IPS-18c (cell line): ENCODE data around the gene CAMK2A.

Experiments used
- H3K4me3 ChIP-seq: 2 replicates; pipeline ENCODE4 v1.7.0; 2013; ENCODE audit warnings: low read depth, mild to moderate bottlenecking, low read length, moderate library complexity; ENCODE audit not compliant: insufficient read depth
- H3K9me3 ChIP-seq: one replicate; pipeline ENCODE4 v1.6.1; 2013; ENCODE audit warnings: mild to moderate bottlenecking, low read length, moderate library complexity; ENCODE audit not compliant: control insufficient read depth, insufficient read depth

The CAMK2A gene

GRCh38 chr5:150196986-150197385, 92.6 kb downstream of the CAMK2A start:
- no peaks in the 10 kb centered on the region for H3K9me3 ChIP-seq
- H3K4me3 ChIP-seq: no peak overlapping the region

DNA sequence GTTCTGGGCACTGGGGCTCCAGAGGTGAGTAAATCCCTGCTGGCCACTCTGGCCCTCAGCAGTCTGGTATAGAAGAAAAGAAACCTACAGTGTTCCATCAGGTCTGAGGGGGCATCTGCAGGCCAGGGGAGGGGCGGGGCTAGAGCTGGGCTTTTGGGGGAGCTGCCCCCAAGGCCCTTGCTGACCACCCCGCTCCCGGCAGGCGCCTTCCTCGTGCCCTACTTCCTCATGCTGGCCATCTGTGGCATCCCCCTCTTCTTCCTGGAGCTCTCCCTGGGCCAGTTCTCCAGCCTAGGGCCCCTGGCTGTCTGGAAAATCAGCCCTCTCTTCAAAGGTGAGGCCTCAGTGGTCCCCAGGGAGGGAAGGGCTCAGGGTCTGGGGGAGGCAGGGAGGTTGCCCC, 93.1 kb downstream of the CAMK2A start:
- H3K4me3 ChIP-seq: no peak overlapping the region

DNA sequence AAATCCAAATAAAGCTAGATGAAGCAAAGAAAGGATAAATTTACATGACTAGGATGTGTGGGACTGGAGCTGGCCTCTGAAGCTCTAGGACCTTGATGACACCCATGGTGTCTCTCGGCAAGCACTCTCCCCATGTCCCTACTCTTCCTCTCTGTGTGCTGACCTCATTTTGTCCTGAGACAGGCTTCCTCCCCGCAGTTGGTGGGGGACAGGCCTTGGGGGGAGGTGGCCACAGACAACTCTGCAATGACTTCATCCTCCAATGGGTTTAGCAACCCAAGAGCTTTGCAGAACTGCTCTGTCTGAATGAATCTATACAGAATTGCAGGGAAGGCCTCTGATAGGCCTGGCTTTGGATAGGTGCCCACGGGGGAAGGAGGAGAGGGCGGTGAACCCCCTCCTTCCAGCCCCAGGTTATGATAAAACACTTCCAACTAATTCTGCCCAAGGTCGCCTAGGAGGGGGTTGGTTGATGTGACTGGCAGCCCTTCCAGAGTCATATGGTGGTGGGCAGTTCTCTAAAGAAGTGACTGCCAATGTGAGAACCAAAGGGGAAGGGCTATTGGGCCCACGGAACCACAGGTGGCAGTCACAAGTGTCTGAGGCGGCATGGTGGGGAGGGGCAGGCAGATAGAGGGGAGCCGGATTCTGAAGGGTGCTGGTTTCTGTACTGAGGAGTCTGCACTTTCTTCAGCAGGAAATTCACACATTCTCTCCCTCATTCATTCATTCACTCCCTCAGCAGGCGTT, 93.7 kb downstream of the CAMK2A start:
- Histone ChIP-seq H3K4me3 (no peak overlapping the region), H3K9me3 (no peaks in the 10 kb centered on the region)

More for the DNA sequence above, 93.1 kb downstream of the CAMK2A start:
- H3K9me3 ChIP-seq: no peaks in the 10 kb centered on the region

GRCh38 chr5:150192462-150192861, 97.1 kb downstream of the CAMK2A start:
- no peak overlapping the region for H3K4me3 ChIP-seq
- H3K9me3 ChIP-seq: no peaks in the 10 kb centered on the region

- no peaks in the 10 kb centered on the region for H3K9me3 ChIP-seq
- no peak overlapping the region; the same call in 1 of the 2 replicates for H3K4me3 ChIP-seq
Measured at GRCh38 chr5:150190987-150191386, 98.6 kb downstream of the CAMK2A start.

DNA sequence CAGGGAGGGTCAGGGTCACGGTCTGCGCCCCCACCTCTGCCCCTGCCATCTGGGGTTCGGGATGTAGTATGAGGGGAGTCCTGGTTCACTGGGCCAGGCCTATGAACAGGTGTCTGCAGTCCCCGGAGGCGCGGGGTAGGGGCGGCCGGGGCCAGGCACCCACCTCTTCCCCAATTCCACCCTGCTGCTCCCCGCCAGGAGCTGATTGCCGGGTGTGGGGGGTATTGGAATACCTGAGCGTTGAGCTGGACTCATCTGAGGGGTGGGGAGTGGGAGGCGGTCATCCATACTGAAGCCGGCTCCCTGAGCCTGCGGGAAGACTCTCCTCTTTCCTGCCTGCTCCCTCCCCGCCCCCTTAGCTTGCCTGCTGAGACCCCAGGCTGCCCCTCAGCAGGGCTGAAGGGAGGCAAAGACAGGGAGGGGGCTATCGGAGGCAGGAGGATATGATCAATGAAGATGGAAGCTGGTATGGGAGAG, 99.0 kb downstream of the CAMK2A start:
- Histone ChIP-seq H3K9me3 (no peaks in the 10 kb centered on the region), H3K4me3 (peak overlapping the region; percentile 52)

DNA sequence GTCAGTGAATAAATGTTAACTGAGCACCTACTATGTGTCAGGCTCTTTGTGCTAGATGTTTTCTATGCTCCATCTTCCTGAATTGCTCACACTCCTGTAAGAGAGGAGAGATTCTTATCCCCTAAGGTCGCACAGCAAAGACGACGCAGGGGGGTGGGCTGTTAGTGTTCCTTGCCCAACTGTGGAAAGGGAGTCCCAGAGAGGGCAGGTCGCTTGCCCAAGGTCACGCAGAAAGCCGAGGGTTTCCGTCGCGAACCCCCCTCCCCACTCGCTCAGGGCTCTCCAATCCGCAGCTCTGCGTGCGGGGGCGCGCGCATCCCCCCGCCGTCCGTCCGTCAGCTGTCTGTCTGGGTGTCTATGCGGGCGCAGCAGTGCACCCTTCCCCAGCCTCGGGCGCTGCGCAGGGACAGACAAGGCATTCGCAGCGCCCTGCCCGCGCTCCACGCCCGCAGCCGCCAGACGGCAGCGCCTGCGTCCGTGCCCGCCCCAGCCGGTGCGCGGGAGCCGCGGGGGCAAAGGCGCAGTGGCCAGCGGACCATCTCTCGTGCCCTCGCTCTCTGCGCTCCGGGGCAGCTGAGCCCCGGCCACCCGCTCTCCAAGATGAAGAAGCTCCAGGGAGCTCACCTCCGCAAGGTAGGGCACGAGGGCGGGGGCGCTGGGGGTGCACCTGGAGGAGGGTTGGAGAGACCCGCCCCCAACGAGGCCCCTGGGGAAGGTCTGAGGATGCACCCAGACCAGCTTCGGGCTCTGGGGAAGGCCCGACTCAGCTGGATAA, 99.7 kb downstream of the CAMK2A start, which contains the start of gene SLC6A7:
SLC6A7 (plus strand) TSS at position 335 of the 775 bp plus-strand sequence; CDS start at position 601, 266 bp downstream.
- H3K4me3 ChIP-seq: peak within 1 kb of the TSS; percentile 52
- no peaks in the 10 kb centered on the region for H3K9me3 ChIP-seq

- no peaks in the 10 kb centered on the region for H3K9me3 ChIP-seq
- H3K4me3 ChIP-seq: no peak overlapping the region
Measured at GRCh38 chr5:150189326-150189725, 100.2 kb downstream of the CAMK2A start.

GRCh38 chr5:150188146-150188842, 101.3 kb downstream of the CAMK2A start:
- Histone ChIP-seq H3K9me3 (no peaks in the 10 kb centered on the region), H3K4me3 (no peak overlapping the region)

GRCh38 chr5:150186897-150187296, 102.7 kb downstream of the CAMK2A start:
- no peak overlapping the region for H3K4me3 ChIP-seq

GRCh38 chr5:150186137-150186536, 103.4 kb downstream of the CAMK2A start:
- 0 out of 2 replicates have a peak overlapping the region, but pooled peaks have one; percentile 24 for H3K4me3 ChIP-seq
- H3K9me3 ChIP-seq: no peaks in the 10 kb centered on the region

More at GRCh38 chr5:150186897-150187296, 102.7 kb downstream of the CAMK2A start:
- H3K9me3 ChIP-seq: no peaks in the 10 kb centered on the region

- H3K4me3 ChIP-seq: no peak overlapping the region
- H3K9me3 ChIP-seq: no peaks in the 10 kb centered on the region
Measured at GRCh38 chr5:150184990-150185912, 104.3 kb downstream of the CAMK2A start.

GRCh38 chr5:150184006-150184405, 105.6 kb downstream of the CAMK2A start:
- Histone ChIP-seq H3K4me3 (no peak overlapping the region), H3K9me3 (no peaks in the 10 kb centered on the region)

DNA sequence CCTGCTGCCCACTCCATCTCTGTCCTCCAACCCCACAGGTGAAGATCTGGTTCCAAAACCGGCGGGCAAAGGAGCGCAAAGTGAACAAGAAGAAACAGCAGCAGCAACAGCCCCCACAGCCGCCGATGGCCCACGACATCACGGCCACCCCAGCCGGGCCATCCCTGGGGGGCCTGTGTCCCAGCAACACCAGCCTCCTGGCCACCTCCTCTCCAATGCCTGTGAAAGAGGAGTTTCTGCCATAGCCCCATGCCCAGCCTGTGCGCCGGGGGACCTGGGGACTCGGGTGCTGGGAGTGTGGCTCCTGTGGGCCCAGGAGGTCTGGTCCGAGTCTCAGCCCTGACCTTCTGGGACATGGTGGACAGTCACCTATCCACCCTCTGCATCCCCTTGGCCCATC, 106.1 kb downstream of the CAMK2A start:
- Histone ChIP-seq H3K9me3 (no peaks in the 10 kb centered on the region), H3K4me3 (no peak overlapping the region)

- Histone ChIP-seq H3K4me3 (no peak overlapping the region), H3K9me3 (no peaks in the 10 kb centered on the region)
Measured at GRCh38 chr5:150182774-150183173, 106.8 kb downstream of the CAMK2A start.

DNA sequence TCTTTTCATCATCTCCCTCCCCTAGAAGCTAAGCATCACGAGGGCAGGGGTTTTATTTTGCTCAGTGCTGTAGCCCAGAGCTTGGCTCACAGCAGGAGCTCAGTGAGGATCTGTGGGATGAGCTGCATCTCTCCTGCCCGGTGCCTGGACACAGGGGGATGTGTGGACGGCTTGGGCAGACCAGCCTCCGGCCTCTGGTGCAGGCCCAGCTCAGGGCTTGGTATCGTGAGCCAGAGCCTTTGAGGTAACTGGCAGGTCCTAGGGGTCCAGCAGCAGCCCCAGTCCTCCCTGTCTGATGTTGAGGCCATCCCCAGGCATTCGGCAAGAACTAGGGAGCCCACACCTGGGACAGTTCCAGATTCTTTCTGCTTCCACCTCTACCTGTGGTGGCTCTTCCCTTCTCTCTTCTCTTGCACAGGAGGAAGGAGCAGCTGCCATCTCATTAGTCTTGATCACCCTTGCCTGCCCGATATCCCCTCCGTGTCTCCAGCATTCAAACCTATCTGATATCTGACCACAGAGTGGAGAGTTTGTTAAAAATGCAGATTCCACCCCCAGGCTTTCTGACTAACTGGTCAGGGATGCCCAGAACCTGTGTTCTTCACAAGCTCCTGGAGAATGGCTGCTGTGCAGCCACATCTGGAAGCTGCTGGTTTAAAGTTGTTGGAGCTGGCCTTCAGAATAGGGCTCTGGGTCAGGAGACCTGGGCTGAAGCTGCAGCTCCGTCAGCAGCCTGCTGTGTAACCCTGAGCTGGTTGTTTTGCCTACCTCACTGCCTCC, 107.6 kb downstream of the CAMK2A start:
- Histone ChIP-seq H3K4me3 (no peak overlapping the region), H3K9me3 (no peaks in the 10 kb centered on the region)
